T-cell (primary cell): ENCODE results near the gene SUPT3H. TPM values are rescaled to one million over a fixed set of nuclear protein-coding genes. Genes with fewer than 3 reads are reported as not detected.

Source experiments
- ATAC-seq, 4 experiments: fragments of 200-7000 bp in 3 of 4; fragments of 150-1000 bp in 1 of 4; cut with Tn5 transposase; replicated peaks in 1 of 4; 1 replicate in 3 of 4; 2 replicates in 1 of 4; pipeline ENCODE4 v1.10.0; 2021; ENCODE audit warnings: moderate library complexity in 3 of 4, mild to moderate bottlenecking in 2 of 4, moderate number of reproducible peaks in 1 of 4
- CTCF ChIA-PET, 2 donors: fragments of 300-600 bp; sonication (Branson Sonifier 250); formaldehyde crosslinking; loops; one replicate each; lab custom pipeline; 2022; ENCODE audit warnings: antibody characterized with exemption in 2 of 2; lab: Charles Lee
- POLR2A ChIA-PET, 2 donors: fragments of 300-600 bp; sonication (Branson Sonifier 250); formaldehyde crosslinking; loops; one replicate each; lab custom pipeline; 2022; ENCODE audit warnings: antibody characterized with exemption in 2 of 2; lab: Charles Lee
- DNase-seq, 35 experiments: peaks; one replicate each; pipeline versions ENCODE4 v3.0.0 to v3.0.0-alpha.2; 2013 to 2023
- H3K27ac ChIP-seq: one replicate; pipeline ENCODE4 v1.5.1; 2013; ENCODE audit warnings: low read length
- H3K27me3 ChIP-seq, 2 experiments: replicated peaks in 1 of 2; 1 replicate in 1 of 2; 2 replicates in 1 of 2; pipeline versions ENCODE4 v1.6.1 to v1.7.0; 2013; ENCODE audit warnings: low read length in 1 of 2, mixed read lengths in 1 of 2; ENCODE audit not compliant: control insufficient read depth in 2 of 2, insufficient read depth in 2 of 2; ENCODE audit errors: extremely low read depth in 1 of 2
- H3K36me3 ChIP-seq, 2 donors: 1 replicate in 1 of 2; 2 replicates in 1 of 2; pipeline versions ENCODE4 v1.6.1 to v1.7.0; 2013; ENCODE audit warnings: low read length in 1 of 2; ENCODE audit not compliant: control insufficient read depth in 2 of 2, insufficient read depth in 1 of 2; ENCODE audit errors: extremely low read depth in 1 of 2
- H3K4me1 ChIP-seq, 2 experiments: 1 replicate in 1 of 2; 2 replicates in 1 of 2; pipeline versions ENCODE4 v1.6.1 to v1.7.0; 2013; ENCODE audit warnings: low read length in 2 of 2, mixed read lengths in 1 of 2; ENCODE audit not compliant: insufficient read depth in 2 of 2, control insufficient read depth in 1 of 2; ENCODE audit errors: extremely low read depth in 1 of 2
- H3K4me3 ChIP-seq, 2 donors: 1 replicate in 1 of 2; 2 replicates in 1 of 2; pipeline versions ENCODE4 v1.5.1 to v1.7.0; 2013; ENCODE audit warnings: mild to moderate bottlenecking in 2 of 2, low read length in 1 of 2, moderate library complexity in 1 of 2; ENCODE audit not compliant: control insufficient read depth in 1 of 2; ENCODE audit errors: extremely low read depth in 1 of 2
- H3K9me3 ChIP-seq: 2 replicates; pipeline ENCODE4 v1.7.0; 2013
- H3K27ac Mint-ChIP-seq, 2 donors: one replicate each; pipeline ENCODE4 v1.8.0; 2020 to 2021; ENCODE audit warnings: mild to moderate bottlenecking in 2 of 2, mixed read lengths in 2 of 2
- H3K27me3 Mint-ChIP-seq, 2 donors: one replicate each; pipeline ENCODE4 v1.8.0; 2021 to 2022; ENCODE audit warnings: mixed read lengths in 2 of 2
- H3K36me3 Mint-ChIP-seq: one replicate; pipeline ENCODE4 v1.8.0; 2021; ENCODE audit warnings: mixed read lengths
- H3K4me1 Mint-ChIP-seq, 3 donors: one replicate each; pipeline ENCODE4 v1.8.0; 2020 to 2022; ENCODE audit warnings: mixed read lengths in 3 of 3, mild to moderate bottlenecking in 1 of 3
- H3K4me3 Mint-ChIP-seq, 3 donors: one replicate each; pipeline ENCODE4 v1.8.0; 2020 to 2022; ENCODE audit warnings: mild to moderate bottlenecking in 3 of 3, mixed read lengths in 3 of 3, moderate library complexity in 3 of 3
- H3K9me3 Mint-ChIP-seq, 3 donors: one replicate each; pipeline ENCODE4 v1.8.0; 2020 to 2022; ENCODE audit warnings: mixed read lengths in 3 of 3
- WGBS: methylation state at CpG from one replicate; pipeline ENCODE4 v1.1.5; 2013; ENCODE audit warnings: missing lambda C conversion rate; ENCODE audit not compliant: insufficient coverage; 5-methylcytosine and 5-hydroxymethylcytosine counted together
- total RNA-seq, 35 experiments: library from RNA in 6 of 35; stranded (reverse) in 6 of 35; fragments of 120-200 nt in 1 of 35; gene quantifications; one replicate each; pipeline versions ENCODE4 v1.2.1 to v1.2.4 and lab custom pipeline; 2013 to 2026

SUPT3H gene
- total RNA-seq, 5 donors from 2014 or later (not counting 1 experiment from before 2014, with no cell fraction given) = 9.3 to 12.9 (median 10.7) TPM

DNA sequence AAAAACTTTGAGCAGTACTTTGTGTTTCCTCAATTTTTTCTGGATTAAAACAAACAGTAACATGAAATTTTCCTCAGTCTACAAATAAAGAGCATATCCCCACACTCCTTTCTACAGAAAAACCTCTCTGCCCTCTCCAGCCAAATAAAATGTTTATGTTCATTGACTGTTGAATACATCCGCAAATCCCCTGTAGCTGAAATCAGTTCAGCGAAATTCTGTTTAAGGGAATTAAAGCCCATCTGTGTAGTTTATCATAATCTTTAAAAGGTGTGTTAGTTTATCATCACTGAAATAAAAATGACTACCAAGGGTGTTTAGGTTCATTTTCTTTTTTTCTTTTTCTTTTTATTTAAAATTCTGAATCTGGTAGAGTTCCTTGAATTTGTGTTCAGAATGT lies 207.4 kb downstream of the SUPT3H start:
- Histone ChIP-seq H3K4me3 (no peak overlapping the region), H3K9me3 (no peaks in the 10 kb centered on the region), H3K36me3 (no peaks in the 10 kb centered on the region), H3K27ac (no peak overlapping the region), H3K4me1 (no peaks in the 10 kb centered on the region), H3K27me3 (no peaks in the 10 kb centered on the region)
- no peak overlapping the region for H3K27ac Mint-ChIP-seq
- H3K36me3 Mint-ChIP-seq = no peaks in the 10 kb centered on the region
- ATAC-seq (no peak), DNase-seq (no peak)
- ChIA-PET CTCF (no interaction called here), POLR2A (no interaction called here)
- H3K4me3 Mint-ChIP-seq = no peak overlapping the region
- WGBS = no CpG with 5 or more reads among the region's 2 CpGs
- H3K9me3 Mint-ChIP-seq = no peaks in the 10 kb centered on the region
- H3K4me1 Mint-ChIP-seq = peaks cover 10 to 14% (median 11%) of the 10 kb centered on the region in 3 donors
- H3K27me3 Mint-ChIP-seq = no peaks in the 10 kb centered on the region

DNA sequence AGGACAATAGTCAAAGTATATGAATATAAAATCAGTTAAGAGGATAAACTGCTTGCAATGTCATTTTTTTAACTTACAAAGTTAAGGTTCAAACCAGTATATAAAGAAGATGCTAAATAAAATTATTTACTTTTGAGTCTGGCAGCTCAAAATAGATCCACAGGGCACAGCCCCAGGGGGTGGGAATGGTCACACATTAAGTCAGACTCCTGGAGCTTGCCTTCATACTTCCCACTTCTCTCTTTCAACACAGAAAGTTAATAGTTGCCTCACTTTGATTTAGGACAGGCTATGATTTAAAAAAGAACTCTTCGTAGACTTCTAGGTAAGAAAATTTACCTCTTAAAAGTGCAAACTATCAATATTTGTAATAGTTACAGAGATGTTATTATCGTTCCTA lies 207.9 kb downstream of the SUPT3H start:
- no CpG with 5 or more reads among the region's 2 CpGs for WGBS

DNA sequence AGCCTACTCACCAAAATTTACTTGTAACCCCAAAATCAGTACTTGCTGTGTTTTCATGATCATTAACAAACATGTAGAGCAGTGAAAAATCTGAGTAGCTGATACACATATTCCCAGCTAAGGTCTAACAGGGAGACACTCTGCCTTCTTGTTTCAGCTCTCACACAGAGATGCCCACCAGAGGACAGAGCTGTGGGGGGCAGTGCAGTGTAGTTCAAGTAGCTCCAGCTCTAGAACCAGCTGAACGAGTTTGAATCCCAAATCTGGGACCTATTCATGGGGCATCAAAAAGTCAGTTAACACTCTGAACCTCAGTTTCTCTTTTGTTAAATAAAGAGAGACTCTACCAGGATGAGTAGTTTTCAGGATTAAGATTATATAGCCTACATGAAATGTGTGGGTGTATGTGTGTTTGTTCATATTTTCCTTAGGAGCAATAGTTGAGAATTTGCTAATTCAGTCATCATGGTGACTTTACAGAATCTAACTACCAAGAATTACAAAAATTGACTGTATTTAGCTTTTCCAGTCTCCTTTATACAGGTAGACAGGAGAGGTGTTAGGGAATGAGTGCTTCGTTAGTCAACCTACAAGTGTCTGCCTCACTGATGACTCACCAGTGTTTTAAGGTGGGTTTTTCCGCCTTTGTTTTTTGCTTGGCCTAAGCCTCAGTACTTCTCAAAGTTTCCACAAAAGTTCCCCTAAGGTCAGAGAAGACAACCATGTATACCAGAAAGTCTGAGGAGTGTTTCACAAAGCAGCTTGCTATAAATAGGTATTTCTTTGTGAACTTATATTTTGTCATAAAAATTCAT lies 213.6 kb downstream of the SUPT3H start:
- Mint-ChIP-seq H3K9me3 (no peaks in the 10 kb centered on the region), H3K4me3 (no peak overlapping the region), H3K4me1 (peaks cover 8 to 17% (median 8%) of the 10 kb centered on the region in 3 donors), H3K27me3 (no peaks in the 10 kb centered on the region), H3K36me3 (peaks cover 2% of the 10 kb centered on the region), H3K27ac (no peak overlapping the region)
- ATAC-seq (peak; percentile 32 to 68 (median 52)), DNase-seq (peak in 1 of 35 experiments; percentile 34)
- Histone ChIP-seq H3K4me1 (no peaks in the 10 kb centered on the region), H3K27me3 (no peaks in the 10 kb centered on the region), H3K4me3 (no peak overlapping the region), H3K36me3 (no peaks in the 10 kb centered on the region), H3K27ac (no peak overlapping the region), H3K9me3 (peaks cover 2% of the 10 kb centered on the region)
- 60% methylated on average over 1 of the region's 3 CpGs for WGBS
- ChIA-PET POLR2A (interaction anchor here (0.5 to 1.0 kb wide), 2 partner anchors 14 to 245 kb away, joined by 6 to 18 read pairs; no protein-coding TSS in a partner anchor), CTCF (no interaction called here)

More for the DNA sequence above, 207.9 kb downstream of the SUPT3H start:
- H3K9me3 ChIP-seq = no peaks in the 10 kb centered on the region
- H3K27me3 ChIP-seq = no peaks in the 10 kb centered on the region
- CTCF ChIA-PET = interaction anchor here in 1 of 2 donors (0.7 kb wide), 1 partner anchor 601 kb away, joined by 3 read pairs; no protein-coding TSS in a partner anchor
- no peak for DNase-seq
- H3K27me3 Mint-ChIP-seq = no peaks in the 10 kb centered on the region
- no peaks in the 10 kb centered on the region for H3K36me3 ChIP-seq
- H3K4me3 Mint-ChIP-seq = no peak overlapping the region
- H3K27ac Mint-ChIP-seq = no peak overlapping the region
- POLR2A ChIA-PET = interaction anchor here in 1 of 2 donors (0.6 kb wide), 1 partner anchor 724 kb away, joined by 3 read pairs; no protein-coding TSS in a partner anchor
- H3K9me3 Mint-ChIP-seq = no peaks in the 10 kb centered on the region
- H3K4me1 Mint-ChIP-seq = peaks cover 7 to 14% (median 11%) of the 10 kb centered on the region in 3 donors
- ATAC-seq = no peak
- H3K4me1 ChIP-seq = no peaks in the 10 kb centered on the region
- H3K36me3 Mint-ChIP-seq = no peaks in the 10 kb centered on the region
- H3K4me3 ChIP-seq = no peak overlapping the region
- H3K27ac ChIP-seq = no peak overlapping the region

DNA sequence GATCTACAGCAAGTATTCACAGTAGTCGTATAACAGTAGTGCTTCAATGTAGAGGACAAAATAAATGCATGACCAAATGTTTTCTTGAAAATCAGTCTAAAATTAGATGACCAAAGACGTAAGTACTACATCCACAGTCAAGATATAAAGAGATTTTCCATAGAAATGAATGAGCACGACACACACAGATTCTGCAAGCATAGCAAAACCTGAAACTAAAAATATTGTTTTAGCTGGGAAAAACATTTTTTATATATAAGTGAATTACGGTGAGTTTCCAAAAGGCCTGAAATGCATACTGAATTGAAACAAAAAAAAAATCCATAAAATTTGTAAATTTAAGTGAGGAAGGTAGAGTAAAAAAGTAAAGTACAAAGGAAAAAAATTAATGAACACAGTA lies 217.4 kb downstream of the SUPT3H start:
- Histone ChIP-seq H3K4me3 (no peak overlapping the region), H3K9me3 (peaks cover 2% of the 10 kb centered on the region), H3K36me3 (no peaks in the 10 kb centered on the region), H3K27ac (no peak overlapping the region), H3K27me3 (no peaks in the 10 kb centered on the region), H3K4me1 (peaks cover under 1 to 13% of the 10 kb centered on the region in 2 experiments)
- POLR2A ChIA-PET = interaction anchor here in 1 of 2 donors (0.7 kb wide), 1 partner anchor 302 kb away, joined by 3 read pairs; no protein-coding TSS in a partner anchor
- Mint-ChIP-seq H3K4me1 (peaks cover 16 to 34% (median 20%) of the 10 kb centered on the region in 3 donors), H3K9me3 (no peaks in the 10 kb centered on the region), H3K27me3 (no peaks in the 10 kb centered on the region), H3K27ac (no peak overlapping the region), H3K4me3 (no peak overlapping the region), H3K36me3 (peaks cover 3% of the 10 kb centered on the region)
- DNase-seq = no peak
- WGBS = 100% methylated on average over 1 of the region's 4 CpGs
- CTCF ChIA-PET = no interaction called here
- ATAC-seq = no peak

DNA sequence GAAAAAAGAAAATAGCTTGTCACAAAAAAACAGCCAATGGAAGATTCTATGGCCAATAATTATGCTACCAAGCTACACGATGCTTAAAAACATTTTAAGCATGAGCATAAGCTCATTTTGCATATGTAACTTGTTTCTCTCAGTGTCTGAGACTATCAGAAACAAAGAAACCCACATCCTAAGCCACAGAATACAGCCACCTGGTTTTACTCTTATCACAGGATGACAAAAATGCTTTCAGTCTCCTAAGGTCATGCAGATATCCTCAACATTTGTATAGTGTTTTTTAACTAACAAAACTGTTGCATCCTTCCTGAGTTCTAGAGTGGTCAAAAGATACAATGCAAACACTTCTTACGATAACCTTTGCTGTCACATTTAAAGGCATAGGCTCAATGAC lies 221.7 kb downstream of the SUPT3H start:
- Histone ChIP-seq H3K4me3 (no peak overlapping the region), H3K9me3 (no peaks in the 10 kb centered on the region), H3K4me1 (peaks cover 3 to 17% of the 10 kb centered on the region in 2 experiments), H3K27me3 (no peaks in the 10 kb centered on the region), H3K27ac (peak overlapping the region; percentile 41), H3K36me3 (no peaks in the 10 kb centered on the region)
- Mint-ChIP-seq H3K36me3 (peaks cover 3% of the 10 kb centered on the region), H3K4me3 (no peak overlapping the region), H3K4me1 (peaks cover 18 to 32% (median 25%) of the 10 kb centered on the region in 3 donors), H3K9me3 (no peaks in the 10 kb centered on the region), H3K27me3 (no peaks in the 10 kb centered on the region), H3K27ac (peak overlapping the region in 1 of 2 donors; percentile 6)
- 0% methylated on average over 1 of the region's 2 CpGs for WGBS
- ATAC-seq = peak; percentile 83 to 100 (median 98)
- ChIA-PET POLR2A (no interaction called here), CTCF (interaction anchor here in 1 of 2 donors (0.5 kb wide), 1 partner anchor 498 kb away, joined by 4 read pairs; no protein-coding TSS in a partner anchor)
- peak in 11 of 35 experiments; percentile 0 to 59 (median 19) for DNase-seq

DNA sequence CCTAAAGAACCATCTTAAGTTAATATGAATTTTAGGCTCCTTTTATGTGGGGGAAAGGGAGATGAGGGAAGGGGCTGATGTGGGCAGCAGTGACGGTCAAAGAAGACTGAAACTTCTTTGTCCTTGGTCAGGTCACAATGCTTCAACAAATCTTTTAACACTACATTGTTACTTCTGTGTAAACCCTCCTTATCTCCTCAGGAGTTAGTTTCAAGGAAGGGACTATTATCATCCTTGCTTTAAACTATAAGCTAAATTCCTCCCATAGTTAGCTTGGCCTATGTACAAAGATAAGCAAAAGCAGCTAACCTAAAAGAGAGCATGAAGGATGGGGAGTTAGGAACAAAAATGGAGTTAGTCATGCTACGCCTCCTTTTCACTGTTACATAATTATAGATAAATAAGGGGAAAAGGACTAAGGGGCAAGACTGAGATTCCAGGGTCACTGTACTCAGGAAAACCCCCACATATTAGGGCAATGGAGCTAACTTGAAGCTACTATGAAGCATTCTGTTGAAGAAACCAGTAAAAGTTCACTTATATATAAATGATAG lies 222.3 kb downstream of the SUPT3H start:
- Histone ChIP-seq H3K27ac (peak overlapping the region; percentile 41), H3K27me3 (no peaks in the 10 kb centered on the region), H3K36me3 (no peaks in the 10 kb centered on the region), H3K9me3 (no peaks in the 10 kb centered on the region), H3K4me3 (no peak overlapping the region), H3K4me1 (peaks cover 3 to 17% of the 10 kb centered on the region in 2 experiments)
- ChIA-PET CTCF (no interaction called here), POLR2A (no interaction called here)
- H3K27ac Mint-ChIP-seq = peak overlapping the region in 1 of 2 donors; percentile 28
- no peaks in the 10 kb centered on the region for H3K9me3 Mint-ChIP-seq
- no peaks in the 10 kb centered on the region for H3K27me3 Mint-ChIP-seq
- peaks cover 3% of the 10 kb centered on the region for H3K36me3 Mint-ChIP-seq
- ATAC-seq = no peak
- no peak overlapping the region for H3K4me3 Mint-ChIP-seq
- DNase-seq = no peak
- WGBS = no CpG with 5 or more reads among the region's 2 CpGs
- peaks cover 18 to 32% (median 25%) of the 10 kb centered on the region in 3 donors for H3K4me1 Mint-ChIP-seq
